C4-2B (cell line): Measurements from ENCODE around the gene CTSD.
"Not testable (repeated sequence)": the region's sequence is repeated elsewhere in the genome, so short reads cannot be mapped to it uniquely, and the experiment has no call there.

Experiments
- H3K27ac ChIP-seq: fragments of 450-650 bp; 2 replicates; pipeline ENCODE4 v1.5.1; 2017
- CTCF ChIP-seq: fragments of 450-650 bp; conservative IDR thresholded peaks from 2 replicates; pipeline ENCODE4 v1.5.1; 2017; ENCODE audit warnings: mild to moderate bottlenecking
- ZFX ChIP-seq: fragments of 450-650 bp; IDR thresholded peaks from 2 replicates; pipeline ENCODE4 v1.6.1; 2017

CTSD gene

GRCh38 chr11:1770528-1770927 is 6.8 kb upstream of the CTSD start:
- H3K27ac ChIP-seq = no peak overlapping the region

GRCh38 chr11:1770061-1770460 is 6.3 kb upstream of the CTSD start:
- H3K27ac ChIP-seq = no peak overlapping the region

More at GRCh38 chr11:1770528-1770927, 6.8 kb upstream of the CTSD start:
- no peak for TF ChIP-seq ZFX
- TF ChIP-seq CTCF = no peak

GRCh38 chr11:1769304-1769936 is 5.7 kb upstream of the CTSD start:
- H3K27ac ChIP-seq = not testable (repeated sequence)

More at GRCh38 chr11:1770061-1770460, 6.3 kb upstream of the CTSD start:
- TF ChIP-seq ZFX (no peak), CTCF (no peak)

- TF ChIP-seq CTCF (no peak), ZFX (no peak)
- no peak overlapping the region for H3K27ac ChIP-seq
These were observed 4.4 kb upstream of the CTSD start for GRCh38 chr11:1768141-1768469.

GRCh38 chr11:1767399-1768140 is 3.8 kb upstream of the CTSD start:
- no peak overlapping the region for H3K27ac ChIP-seq
- TF ChIP-seq CTCF (no peak), ZFX (no peak)

- no peak for TF ChIP-seq ZFX
- no peak for TF ChIP-seq CTCF
- H3K27ac ChIP-seq = no peak overlapping the region
These were observed 3.1 kb upstream of the CTSD start for GRCh38 chr11:1766719-1767398.

GRCh38 chr11:1765871-1766718 is 2.4 kb upstream of the CTSD start:
- H3K27ac ChIP-seq = no peak overlapping the region
- TF ChIP-seq ZFX (no peak), CTCF (no peak)
